GM03348 (cell line): ENCODE data around the gene ATG4D.

Source experiments
- DNase-seq: peaks from one replicate; pipeline ENCODE4 v3.0.0; 2012; ENCODE audit warnings: low spot score

ATG4D gene

GRCh38 chr19:10543420-10544241 is at the start of gene ATG4D:
TSS of gene ATG4D (plus strand) at chr19:10543904. CDS start at chr19:10544091, 187 bp downstream.
- DNase-seq, result peak; percentile 98

- DNase-seq, result no peak
Observed at GRCh38 chr19:10497371-10497770, 46.3 kb upstream of the ATG4D start.

- DNase-seq, result no peak
Observed at GRCh38 chr19:10499550-10500246, 44.0 kb upstream of the ATG4D start.

GRCh38 chr19:10500247-10500592 is 43.5 kb upstream of the ATG4D start:
- DNase-seq, result no peak

GRCh38 chr19:10501971-10502523 is 41.7 kb upstream of the ATG4D start:
- peak; percentile 86 for DNase-seq

- DNase-seq, result peak; percentile 96
Observed at GRCh38 chr19:10502524-10503001, 41.1 kb upstream of the ATG4D start.

- no peak for DNase-seq
Observed at GRCh38 chr19:10503002-10503789, 40.5 kb upstream of the ATG4D start, which contains the start of gene KEAP1. TSS of gene KEAP1 (minus strand) at chr19:10503356. CDS start at chr19:10500033, 3,323 bp downstream.

GRCh38 chr19:10505583-10506229 is 38.0 kb upstream of the ATG4D start:
- peak; percentile 79 for DNase-seq

- no peak for DNase-seq
Observed at GRCh38 chr19:10508036-10508435, 35.7 kb upstream of the ATG4D start.

- no peak for DNase-seq
Observed at GRCh38 chr19:10508707-10509106, 35.0 kb upstream of the ATG4D start.

- peak; percentile 55 for DNase-seq
Observed at GRCh38 chr19:10510301-10510802, 33.4 kb upstream of the ATG4D start.

GRCh38 chr19:10513223-10513622 is 30.5 kb upstream of the ATG4D start:
- no peak for DNase-seq

- no peak for DNase-seq
Observed at GRCh38 chr19:10514211-10515145, 29.2 kb upstream of the ATG4D start.

- DNase-seq, result no peak
Observed at GRCh38 chr19:10516064-10516385, 27.7 kb upstream of the ATG4D start.

- peak; percentile 25 for DNase-seq
Observed at GRCh38 chr19:10516671-10517286, 26.9 kb upstream of the ATG4D start.

- DNase-seq, result peak; percentile 59
Observed at GRCh38 chr19:10517361-10517759, 26.3 kb upstream of the ATG4D start, which contains the start of gene S1PR5. TSS of gene S1PR5 (minus strand) at chr19:10517447. CDS start at chr19:10515011, 2,436 bp downstream.

- DNase-seq, result no peak
Observed at GRCh38 chr19:10517760-10518443, 25.8 kb upstream of the ATG4D start.

- no peak for DNase-seq
Observed at GRCh38 chr19:10518444-10519361, 25.0 kb upstream of the ATG4D start.
